ENCODE data around the gene IGF1R. TPM values are rescaled to one million over a fixed set of nuclear protein-coding genes. Genes with fewer than 3 reads are reported as not detected.

The IGF1R gene
- total RNA-seq, 2 donors from 2014 or later: 115 to 119 TPM

DNA sequence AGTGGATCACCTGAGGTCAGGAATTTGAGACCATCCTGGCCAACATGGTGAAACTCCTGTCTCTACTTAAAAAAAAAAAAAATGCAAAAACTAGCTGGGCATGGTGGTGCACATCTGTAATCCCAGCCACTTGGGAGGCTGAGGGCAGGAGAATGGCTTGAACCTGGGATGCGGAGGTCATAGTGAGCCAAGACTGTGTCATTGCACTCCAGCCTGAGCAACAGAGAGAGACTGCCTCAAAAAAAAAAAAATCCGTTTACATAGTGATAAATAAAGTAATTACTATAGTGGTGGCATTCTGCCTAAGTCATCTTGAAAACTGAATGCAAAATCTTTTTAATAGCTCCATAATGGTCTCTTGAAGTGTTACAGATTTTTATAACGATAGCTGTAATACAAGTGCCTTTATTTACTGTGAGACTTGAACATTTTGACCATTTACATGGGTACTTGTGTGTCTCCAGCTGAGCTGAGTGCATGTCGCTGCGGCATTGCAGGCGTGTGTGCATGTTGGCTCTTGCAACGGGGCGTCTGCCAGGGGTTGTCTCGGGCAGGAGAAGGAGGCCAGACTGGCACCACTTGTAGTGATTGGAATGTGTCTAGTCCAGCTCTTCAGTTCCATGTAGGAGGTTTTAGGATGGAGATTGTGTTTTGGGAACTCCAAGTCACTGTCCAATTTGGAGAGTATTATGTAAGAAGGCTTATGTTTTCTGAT lies 111.9 kb downstream of the IGF1R start:
- H3K4me1 ChIP-seq (ENCODE audit: control insufficient read depth, insufficient read depth, low read length): no peaks in the 10 kb centered on the region
- peaks cover 23% of the 10 kb centered on the region for H3K4me1 Mint-ChIP-seq
- peaks cover 4% of the 10 kb centered on the region for H3K36me3 Mint-ChIP-seq (ENCODE audit: low read depth)
- H3K27ac ChIP-seq (ENCODE audit: low read depth, low read length): no peak overlapping the region
- H3K27ac Mint-ChIP-seq: no peak overlapping the region
- no peaks in the 10 kb centered on the region for H3K9me3 Mint-ChIP-seq
- no peaks in the 10 kb centered on the region for H3K9me3 ChIP-seq (ENCODE audit: control insufficient read depth, low read length)
- H3K4me3 ChIP-seq (ENCODE audit: low read length): no peak overlapping the region
- no peak for DNase-seq
- 97 to 100% methylated on average over 5 to 9 of the region's 9 CpGs for WGBS, 2 experiments (ENCODE audit: insufficient coverage in 1 of 2, insufficient read length in 1 of 2)
- H3K27me3 ChIP-seq (ENCODE audit: control insufficient read depth, insufficient read depth, low read length, poor library complexity, severe bottlenecking): no peaks in the 10 kb centered on the region
- no peak overlapping the region for H3K4me3 Mint-ChIP-seq
- no peaks in the 10 kb centered on the region for H3K27me3 Mint-ChIP-seq (ENCODE audit: insufficient read depth)
- no peak overlapping the region for H3K9ac ChIP-seq (ENCODE audit: extremely low read depth, low read length, poor library complexity, severe bottlenecking)
- peaks cover 4% of the 10 kb centered on the region for H3K36me3 ChIP-seq (ENCODE audit: control insufficient read depth, insufficient read depth, low read length)
- TF ChIP-seq, protein P1, sequence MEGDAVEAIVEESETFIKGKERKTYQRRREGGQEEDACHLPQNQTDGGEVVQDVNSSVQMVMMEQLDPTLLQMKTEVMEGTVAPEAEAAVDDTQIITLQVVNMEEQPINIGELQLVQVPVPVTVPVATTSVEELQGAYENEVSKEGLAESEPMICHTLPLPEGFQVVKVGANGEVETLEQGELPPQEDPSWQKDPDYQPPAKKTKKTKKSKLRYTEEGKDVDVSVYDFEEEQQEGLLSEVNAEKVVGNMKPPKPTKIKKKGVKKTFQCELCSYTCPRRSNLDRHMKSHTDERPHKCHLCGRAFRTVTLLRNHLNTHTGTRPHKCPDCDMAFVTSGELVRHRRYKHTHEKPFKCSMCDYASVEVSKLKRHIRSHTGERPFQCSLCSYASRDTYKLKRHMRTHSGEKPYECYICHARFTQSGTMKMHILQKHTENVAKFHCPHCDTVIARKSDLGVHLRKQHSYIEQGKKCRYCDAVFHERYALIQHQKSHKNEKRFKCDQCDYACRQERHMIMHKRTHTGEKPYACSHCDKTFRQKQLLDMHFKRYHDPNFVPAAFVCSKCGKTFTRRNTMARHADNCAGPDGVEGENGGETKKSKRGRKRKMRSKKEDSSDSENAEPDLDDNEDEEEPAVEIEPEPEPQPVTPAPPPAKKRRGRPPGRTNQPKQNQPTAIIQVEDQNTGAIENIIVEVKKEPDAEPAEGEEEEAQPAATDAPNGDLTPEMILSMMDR (conservative IDR thresholded peaks at IDR 0.05): no peak

DNA sequence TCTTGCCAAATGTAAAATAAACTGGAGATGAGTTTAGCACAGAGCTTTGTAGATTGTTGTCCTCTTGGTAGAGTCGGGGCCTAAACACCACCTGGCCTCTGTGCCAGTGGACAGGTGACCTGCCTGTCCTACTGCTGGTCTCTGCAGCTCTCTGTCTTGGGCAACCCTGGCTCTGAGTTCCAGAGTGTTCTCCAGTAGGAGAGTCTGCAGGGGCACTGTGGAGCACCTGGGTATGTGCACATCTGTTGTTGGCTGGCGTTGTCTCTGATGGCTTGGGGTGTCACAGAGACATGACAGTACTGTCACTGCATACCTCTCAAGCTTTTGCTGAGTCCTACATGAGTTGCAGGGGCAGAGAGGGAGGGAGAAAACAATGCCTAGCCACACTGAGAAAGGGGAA lies 112.6 kb downstream of the IGF1R start:
- H3K9me3 Mint-ChIP-seq: no peaks in the 10 kb centered on the region
- no peak overlapping the region for H3K27ac ChIP-seq (ENCODE audit: low read depth, low read length)

DNA sequence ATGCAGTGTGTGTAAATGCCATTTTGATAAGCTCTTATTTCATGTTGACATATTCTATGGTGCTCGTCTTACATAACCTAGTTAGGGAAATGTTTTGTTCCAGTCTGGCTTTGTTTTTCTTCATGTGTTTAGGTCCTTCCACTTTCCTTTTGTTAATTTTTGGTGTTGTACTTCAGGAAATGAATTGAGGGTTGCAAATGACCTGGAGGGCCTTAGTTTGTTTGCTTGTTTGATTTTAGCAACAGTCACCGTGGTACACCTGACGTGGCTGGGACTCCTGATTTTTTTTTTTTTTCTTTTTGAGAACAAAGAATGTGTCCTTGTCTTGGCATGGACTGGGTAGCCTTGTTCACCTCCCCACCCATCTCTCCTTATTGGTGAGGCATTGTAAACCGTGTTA lies 114.8 kb downstream of the IGF1R start:
- Mint-ChIP-seq H3K27ac (no peak overlapping the region), H3K9me3 (no peaks in the 10 kb centered on the region), H3K4me3 (no peak overlapping the region), H3K4me1 (peaks cover 41% of the 10 kb centered on the region), H3K36me3 (ENCODE audit: low read depth) (peaks cover 4% of the 10 kb centered on the region), H3K27me3 (ENCODE audit: insufficient read depth) (no peaks in the 10 kb centered on the region)
- Histone ChIP-seq H3K27ac (ENCODE audit: low read depth, low read length) (no peak overlapping the region), H3K4me1 (ENCODE audit: control insufficient read depth, insufficient read depth, low read length) (no peaks in the 10 kb centered on the region), H3K36me3 (ENCODE audit: control insufficient read depth, insufficient read depth, low read length) (peaks cover 4% of the 10 kb centered on the region), H3K4me3 (ENCODE audit: low read length) (no peak overlapping the region), H3K9ac (ENCODE audit: extremely low read depth, low read length, poor library complexity, severe bottlenecking) (no peak overlapping the region), H3K27me3 (ENCODE audit: control insufficient read depth, insufficient read depth, low read length, poor library complexity, severe bottlenecking) (no peaks in the 10 kb centered on the region), H3K9me3 (ENCODE audit: control insufficient read depth, low read length) (no peaks in the 10 kb centered on the region)
- TF ChIP-seq, protein P1 (conservative IDR thresholded peaks at IDR 0.05): no peak
- WGBS, 2 experiments (ENCODE audit: insufficient coverage in 1 of 2, insufficient read length in 1 of 2): 93 to 95% methylated on average over 3 to 4 of the region's 4 CpGs
- DNase-seq: no peak

More for the DNA sequence above, 112.6 kb downstream of the IGF1R start:
- WGBS, 2 experiments (ENCODE audit: insufficient coverage in 1 of 2, insufficient read length in 1 of 2): 94 to 100% methylated on average over 1 to 2 of the region's 2 CpGs
- H3K36me3 Mint-ChIP-seq (ENCODE audit: low read depth): peaks cover 4% of the 10 kb centered on the region
- H3K27ac Mint-ChIP-seq: peak overlapping the region; percentile 29
- no peaks in the 10 kb centered on the region for H3K9me3 ChIP-seq (ENCODE audit: control insufficient read depth, low read length)
- TF ChIP-seq, protein P1 (conservative IDR thresholded peaks at IDR 0.05): no peak
- no peak overlapping the region for H3K4me3 ChIP-seq (ENCODE audit: low read length)
- no peaks in the 10 kb centered on the region for H3K4me1 ChIP-seq (ENCODE audit: control insufficient read depth, insufficient read depth, low read length)
- no peak overlapping the region for H3K4me3 Mint-ChIP-seq
- peaks cover 28% of the 10 kb centered on the region for H3K4me1 Mint-ChIP-seq
- no peak overlapping the region for H3K9ac ChIP-seq (ENCODE audit: extremely low read depth, low read length, poor library complexity, severe bottlenecking)
- DNase-seq: no peak
- no peaks in the 10 kb centered on the region for H3K27me3 ChIP-seq (ENCODE audit: control insufficient read depth, insufficient read depth, low read length, poor library complexity, severe bottlenecking)
- H3K36me3 ChIP-seq (ENCODE audit: control insufficient read depth, insufficient read depth, low read length): peaks cover 4% of the 10 kb centered on the region
- no peaks in the 10 kb centered on the region for H3K27me3 Mint-ChIP-seq (ENCODE audit: insufficient read depth)
